H1 (cell line): Measurements from ENCODE around the gene PTN. TPM values are rescaled to one million over a fixed set of nuclear protein-coding genes. Genes with fewer than 3 reads are reported as not detected.

Source experiments
- CBX8 ChIP-seq: fragments of 300-800, 300-1000 bp; sonication (generic); IDR thresholded peaks from 2 replicates; pipeline ENCODE4 v1.7.1; 2016; ENCODE audit warnings: low read depth, low read length, borderline replicate concordance
- CHD1 ChIP-seq: IDR thresholded peaks from 2 replicates; pipeline ENCODE4 v1.6.1; 2012; ENCODE audit warnings: low read depth, low read length, improper control_type of control experiment
- CHD7 ChIP-seq: fragments of 300-600 bp; sonication (generic); IDR thresholded peaks from 2 replicates; pipeline ENCODE4 v1.7.1; 2012; ENCODE audit warnings: low read length, moderate library complexity, mild to moderate bottlenecking, inconsistent platforms; ENCODE audit not compliant: insufficient replicate concordance
- EGR1 ChIP-seq: IDR thresholded peaks from 2 replicates; pipeline ENCODE4 v1.6.1; 2011; ENCODE audit warnings: low read depth, low read length, borderline replicate concordance
- HDAC2 ChIP-seq, 2 experiments: fragments of 300-600 bp in 1 of 2; sonication (generic) in 1 of 2; IDR thresholded peaks; 2 replicates each; pipeline ENCODE4 v1.6.1; 2011 to 2012; ENCODE audit warnings: low read depth in 2 of 2, low read length in 2 of 2, mild to moderate bottlenecking in 2 of 2, moderate library complexity in 2 of 2, borderline replicate concordance in 1 of 2, inconsistent platforms in 1 of 2
- JUN ChIP-seq: IDR thresholded peaks from 2 replicates; pipeline ENCODE4 v1.6.1; 2011; ENCODE audit warnings: low read depth, mild to moderate bottlenecking, improper control_type of control experiment, low read length
- KDM1A ChIP-seq: fragments of 200-600, 300-600 bp; sonication (generic); IDR thresholded peaks from 2 replicates; pipeline ENCODE4 v1.7.1; 2016; ENCODE audit warnings: mild to moderate bottlenecking, low read length, borderline replicate concordance
- KDM5A ChIP-seq: fragments of 200-600 bp; IDR thresholded peaks from 2 replicates; pipeline ENCODE4 v1.7.1; 2012; ENCODE audit warnings: mild to moderate bottlenecking, low read length, inconsistent platforms, mixed read lengths
- RNF2 ChIP-seq: fragments of 200-900, 300-1000 bp; sonication (generic); IDR thresholded peaks from 2 replicates; pipeline ENCODE4 v1.7.1; 2016; ENCODE audit warnings: borderline replicate concordance, low read depth, mild to moderate bottlenecking, antibody characterized with exemption, low read length; ENCODE audit not compliant: poor library complexity, severe bottlenecking; ENCODE audit errors: missing control alignments
- SAP30 ChIP-seq: fragments of 300-600 bp; sonication (generic); IDR thresholded peaks from 2 replicates; pipeline ENCODE4 v1.7.1; 2012; ENCODE audit warnings: low read length, moderate library complexity, mild to moderate bottlenecking, inconsistent platforms; ENCODE audit not compliant: insufficient read depth, insufficient replicate concordance
- TCF12 ChIP-seq: IDR thresholded peaks from 2 replicates; pipeline ENCODE4 v1.6.1; 2011; ENCODE audit warnings: low read depth, mild to moderate bottlenecking, low read length
- polyA plus RNA-seq, 7 experiments: library from polyadenylated mRNA; depleted of rRNA in 3 of 7; stranded (reverse) in 5 of 7; unstranded in 2 of 7; fragments of >200 nt in 5 of 7; fragments of 200-250 nt in 2 of 7; gene quantifications; 1 replicate in 5 of 7; 2 replicates in 1 of 7; 4 replicates in 1 of 7; pipeline versions ENCODE4 v1.2.1 to v1.2.3, GENCODE V29; 2011 to 2013; ENCODE audit warnings: missing spikeins in 2 of 7, mixed read lengths in 2 of 7
- total RNA-seq: library from RNA; stranded (reverse); fragmentation: NEBNext Ultra II Directional; extraction: Animal tissue kit (Norgen Biotek cat#: 25700); gene quantifications from 2 replicates; pipeline ENCODE4 v1.2.1, GENCODE V29; 2021

PTN gene
- total and polyA plus RNA-seq, 2 of the 8 experiments (the other 6 are each of a cell fraction or from before 2014, with no cell fraction given) = 23.1 to 27.8 TPM

GRCh38 chr7:137204246-137204645 is 139.3 kb downstream of the PTN start (continued):
- no peak for TF ChIP-seq CHD7
- no peak for TF ChIP-seq CBX8
- no peak for TF ChIP-seq HDAC2 (IDR thresholded peaks at IDR 0.05; ENCODE audit: borderline replicate concordance in 1 of 2, low read depth in 2 of 2, low read length in 2 of 2)
- no peak for TF ChIP-seq RNF2
- no peak for TF ChIP-seq JUN
- TF ChIP-seq EGR1 = no peak
- TF ChIP-seq KDM5A = no peak
- no peak for TF ChIP-seq KDM1A
- no peak for TF ChIP-seq CHD1
- TF ChIP-seq TCF12 = no peak
- TF ChIP-seq SAP30 = no peak
